HepG2 (cell line): ENCODE data around the gene UTS2R. TPM values are rescaled to one million over a fixed set of nuclear protein-coding genes. Genes with fewer than 3 reads are reported as not detected.
A peak's percentile ranks its signal among the peaks of the same experiment; 100 is the strongest.

Experiments used
- ADNP ChIP-seq: sonication (generic); formaldehyde crosslinking; IDR thresholded peaks from 2 replicates; pipeline ENCODE4 v1.4.0; 2020; ENCODE audit warnings: missing genetic modification reagents
- ATRX ChIP-seq: sonication (generic); formaldehyde crosslinking; IDR thresholded peaks from 2 replicates; pipeline ENCODE4 v1.4.0; 2020; ENCODE audit warnings: missing genetic modification reagents, borderline replicate concordance
- BCL6 ChIP-seq: IDR thresholded peaks from 2 replicates; pipeline ENCODE4 v1.6.1; 2016; ENCODE audit warnings: missing genetic modification reagents, missing compliant biosample characterization
- CHD4 ChIP-seq: fragments of 200-600 bp; sonication (generic); IDR thresholded peaks from 2 replicates; pipeline ENCODE4 v1.7.0; 2017; ENCODE audit warnings: mild to moderate bottlenecking, low read length, borderline replicate concordance
- CREB3 ChIP-seq: sonication (generic); formaldehyde crosslinking; IDR thresholded peaks from 2 replicates; pipeline ENCODE4 v1.5.0; 2020; ENCODE audit warnings: missing genetic modification reagents
- DNMT3B ChIP-seq: conservative IDR thresholded peaks from 2 replicates; pipeline ENCODE4 v1.6.1; 2016; ENCODE audit warnings: missing biosample characterization, control low read depth
- DR1 ChIP-seq: sonication (generic); formaldehyde crosslinking; IDR thresholded peaks from 2 replicates; pipeline ENCODE4 v1.8.0; 2021; ENCODE audit warnings: mild to moderate bottlenecking, missing genetic modification reagents, inconsistent platforms
- E2F5 ChIP-seq: sonication (generic); formaldehyde crosslinking; conservative IDR thresholded peaks from 2 replicates; pipeline ENCODE4 v1.4.0; 2020; ENCODE audit warnings: missing genetic modification reagents
- EZH2 ChIP-seq: conservative IDR thresholded peaks from 2 replicates; pipeline ENCODE4 v1.6.1; 2012; ENCODE audit warnings: mild to moderate bottlenecking, low read depth, low read length, moderate library complexity
- GABPB1 ChIP-seq: IDR thresholded peaks from 2 replicates; pipeline ENCODE4 v1.6.1; 2016; ENCODE audit warnings: mild to moderate bottlenecking, missing genetic modification reagents, moderate library complexity, missing compliant biosample characterization
- HNRNPLL ChIP-seq: fragments of 200-400 bp; formaldehyde crosslinking; IDR thresholded peaks from 2 replicates; pipeline ENCODE4 v1.6.1; 2017; ENCODE audit warnings: mild to moderate bottlenecking, low read depth, low read length; ENCODE audit not compliant: poor library complexity, severe bottlenecking
- HOXA9 ChIP-seq: sonication (generic); formaldehyde crosslinking; IDR thresholded peaks from 2 replicates; pipeline ENCODE4 v1.8.1; 2022; ENCODE audit warnings: missing genetic modification reagents, mild to moderate bottlenecking, moderate library complexity, borderline replicate concordance
- IKZF4 ChIP-seq: sonication (generic); formaldehyde crosslinking; IDR thresholded peaks from 2 replicates; pipeline ENCODE4 v1.5.1; 2020; ENCODE audit warnings: borderline replicate concordance, mild to moderate bottlenecking, low read depth, missing genetic modification reagents; ENCODE audit errors: not compliant biosample characterization
- NCOR1 ChIP-seq: fragments of 200-600 bp; sonication (generic); IDR thresholded peaks from 2 replicates; pipeline ENCODE4 v1.7.0; 2017; ENCODE audit warnings: antibody characterized with exemption, low read length, borderline replicate concordance
- PREB ChIP-seq: sonication (generic); formaldehyde crosslinking; IDR thresholded peaks from 2 replicates; pipeline ENCODE4 v1.4.0; 2020; ENCODE audit warnings: missing genetic modification reagents
- SETDB1 ChIP-seq: sonication (generic); formaldehyde crosslinking; IDR thresholded peaks from 2 replicates; pipeline ENCODE4 v1.5.1; 2020; ENCODE audit warnings: missing genetic modification reagents, mild to moderate bottlenecking, borderline replicate concordance
- SRF ChIP-seq: IDR thresholded peaks from 2 replicates; pipeline ENCODE4 v1.6.1; 2011; ENCODE audit warnings: mild to moderate bottlenecking, low read depth, low read length, moderate library complexity
- TOE1 ChIP-seq: sonication (generic); formaldehyde crosslinking; IDR thresholded peaks from 2 replicates; pipeline ENCODE4 v1.4.0; 2020; ENCODE audit warnings: mild to moderate bottlenecking, missing genetic modification reagents
- U2AF1 ChIP-seq: fragments of 200-400 bp; formaldehyde crosslinking; optimal IDR thresholded peaks from 2 replicates; pipeline ENCODE3; 2017; ENCODE audit warnings: mild to moderate bottlenecking, low read depth, low read length
- ZNF230 ChIP-seq: sonication (generic); formaldehyde crosslinking; IDR thresholded peaks from 2 replicates; pipeline ENCODE4 v1.4.0; 2020; ENCODE audit warnings: mild to moderate bottlenecking, missing genetic modification reagents
- ZNF329 ChIP-seq: sonication (generic); formaldehyde crosslinking; IDR thresholded peaks from 2 replicates; pipeline ENCODE4 v1.9.0; 2021; ENCODE audit warnings: low read depth, mild to moderate bottlenecking, missing genetic modification reagents
- ZNF333 ChIP-seq: sonication (generic); formaldehyde crosslinking; IDR thresholded peaks from 2 replicates; pipeline ENCODE4 v1.4.0; 2020; ENCODE audit warnings: mild to moderate bottlenecking, missing genetic modification reagents, borderline replicate concordance
- ZNF367 ChIP-seq: sonication (generic); formaldehyde crosslinking; IDR thresholded peaks from 2 replicates; pipeline ENCODE4 v1.4.0; 2020; ENCODE audit warnings: missing genetic modification reagents, borderline replicate concordance
- ZNF432 ChIP-seq: sonication (generic); formaldehyde crosslinking; IDR thresholded peaks from 2 replicates; pipeline ENCODE4 v1.5.0; 2020; ENCODE audit warnings: missing genetic modification reagents, mild to moderate bottlenecking, borderline replicate concordance
- ZNF557 ChIP-seq: sonication (generic); formaldehyde crosslinking; IDR thresholded peaks from 2 replicates; pipeline ENCODE4 v1.4.0; 2020; ENCODE audit warnings: missing genetic modification reagents
- ZSCAN30 ChIP-seq: sonication (generic); formaldehyde crosslinking; IDR thresholded peaks from 2 replicates; pipeline ENCODE4 v1.5.0; 2020; ENCODE audit warnings: mild to moderate bottlenecking, missing genetic modification reagents
- polyA plus RNA-seq, 8 experiments: library from polyadenylated mRNA; depleted of rRNA in 3 of 8; stranded (reverse) in 7 of 8; unstranded in 1 of 8; fragments of >200 nt; fragmentation: Illumina TruSeq in 4 of 8; extraction: Trizol in 4 of 8; gene quantifications; 2 replicates each; pipeline versions ENCODE4 v1.2.1 to v1.2.3, GENCODE V29; 2011 to 2016; ENCODE audit warnings: low read depth in 4 of 8, missing spikeins in 1 of 8, mixed read lengths in 1 of 8; ENCODE audit not compliant: insufficient read depth in 1 of 8
- total RNA-seq, 5 experiments: library from RNA; depleted of rRNA; stranded (reverse); fragments of >200 nt; fragmentation: Illumina TruSeq; extraction: Trizol; gene quantifications; 2 replicates each; pipeline ENCODE4 v1.2.3, GENCODE V29; 2016; ENCODE audit warnings: low read depth in 1 of 5
- TF ChIP-seq, protein P1 (sequence below): sonication (generic); formaldehyde crosslinking; IDR thresholded peaks from 2 replicates; pipeline ENCODE4 v1.8.0; 2022; ENCODE audit warnings: mild to moderate bottlenecking, missing genetic modification reagents, borderline replicate concordance

Gene UTS2R
- total and polyA plus RNA-seq, 2 of the 13 experiments (the other 11 are each of a cell fraction or from before 2014, with no cell fraction given) = 0.13 to 0.15 TPM

DNA sequence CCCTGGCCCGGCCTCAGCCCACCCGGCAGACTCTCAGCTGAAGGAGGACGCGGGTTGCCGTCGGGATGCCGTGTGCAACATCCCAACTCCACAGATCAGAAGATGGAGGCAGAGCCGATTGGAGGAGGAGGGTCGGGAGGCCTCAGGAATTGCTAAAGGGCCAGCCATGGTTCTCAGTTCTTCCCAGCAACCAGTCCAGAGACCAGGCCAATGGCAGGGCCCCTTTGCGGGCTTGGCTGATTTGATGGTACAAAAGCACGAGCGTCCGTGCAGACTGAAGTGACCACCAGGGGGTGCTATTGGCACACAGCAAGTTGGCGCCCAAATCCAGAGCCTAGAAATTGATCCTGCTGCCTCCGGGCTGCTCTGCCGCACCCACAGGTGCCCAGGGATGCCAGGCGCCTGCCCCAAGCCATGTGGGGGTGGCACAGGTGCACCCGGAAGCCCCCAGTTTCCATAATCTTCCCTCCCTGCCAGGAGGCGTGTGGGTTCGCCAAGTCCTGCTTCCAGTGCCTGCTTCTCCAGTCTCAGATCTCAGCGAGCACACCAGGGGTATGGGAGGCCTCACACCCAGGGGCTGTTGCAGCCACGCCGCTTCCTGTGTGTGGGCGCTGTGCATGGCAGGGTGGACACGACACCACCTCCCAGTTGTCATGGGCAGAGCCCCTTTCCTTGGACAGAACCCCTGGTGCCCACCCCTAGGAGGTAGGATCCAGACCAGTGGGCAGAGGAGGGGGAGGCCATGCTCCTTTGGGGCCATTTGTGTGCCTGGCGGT lies 19.7 kb upstream of the UTS2R start (continued):
- TF ChIP-seq, protein P1, sequence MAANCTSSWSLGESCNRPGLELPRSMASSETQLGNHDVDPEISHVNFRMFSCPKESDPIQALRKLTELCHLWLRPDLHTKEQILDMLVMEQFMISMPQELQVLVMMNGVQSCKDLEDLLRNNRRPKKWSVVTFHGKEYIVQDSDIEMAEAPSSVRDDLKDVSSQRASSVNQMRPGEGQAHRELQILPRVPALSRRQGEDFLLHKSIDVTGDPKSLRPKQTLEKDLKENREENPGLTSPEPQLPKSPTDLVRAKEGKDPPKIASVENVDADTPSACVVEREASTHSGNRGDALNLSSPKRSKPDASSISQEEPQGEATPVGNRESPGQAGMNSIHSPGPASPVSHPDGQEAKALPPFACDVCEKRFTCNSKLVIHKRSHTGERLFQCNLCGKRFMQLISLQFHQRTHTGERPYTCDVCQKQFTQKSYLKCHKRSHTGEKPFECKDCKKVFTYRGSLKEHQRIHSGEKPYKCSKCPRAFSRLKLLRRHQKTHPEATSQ (CRISPR knock-in tag) = no peak
- TF ChIP-seq ZNF557 (no peak), IKZF4 (CRISPR knock-in tag) (no peak), ZNF432 (CRISPR knock-in tag) (no peak; the same call in 1 of the 2 replicates), SETDB1 (CRISPR knock-in tag) (no peak), NCOR1 (no peak), CHD4 (no peak), ZNF333 (CRISPR knock-in tag) (peak; percentile 77; the same call in 1 of the 2 replicates), ADNP (no peak), TOE1 (CRISPR knock-in tag) (no peak), HOXA9 (no peak), ZNF230 (0 out of 2 replicates have a peak, but pooled peaks have one; percentile 32), BCL6 (CRISPR knock-in tag) (peak; percentile 30), EZH2 (no peak), ZNF329 (CRISPR knock-in tag) (no peak), HNRNPLL (no peak), DNMT3B (CRISPR knock-in tag) (no peak), DR1 (CRISPR knock-in tag) (0 out of 2 replicates have a peak, but pooled peaks have one; percentile 14), GABPB1 (peak; percentile 50), U2AF1 (no peak), ZNF367 (CRISPR knock-in tag) (no peak), PREB (CRISPR knock-in tag) (no peak), E2F5 (CRISPR knock-in tag) (no peak), ZSCAN30 (CRISPR knock-in tag) (no peak), ATRX (CRISPR knock-in tag) (no peak), SRF (no peak), CREB3 (no peak)
